ENCODE data around the gene CSTF2.

DNA sequence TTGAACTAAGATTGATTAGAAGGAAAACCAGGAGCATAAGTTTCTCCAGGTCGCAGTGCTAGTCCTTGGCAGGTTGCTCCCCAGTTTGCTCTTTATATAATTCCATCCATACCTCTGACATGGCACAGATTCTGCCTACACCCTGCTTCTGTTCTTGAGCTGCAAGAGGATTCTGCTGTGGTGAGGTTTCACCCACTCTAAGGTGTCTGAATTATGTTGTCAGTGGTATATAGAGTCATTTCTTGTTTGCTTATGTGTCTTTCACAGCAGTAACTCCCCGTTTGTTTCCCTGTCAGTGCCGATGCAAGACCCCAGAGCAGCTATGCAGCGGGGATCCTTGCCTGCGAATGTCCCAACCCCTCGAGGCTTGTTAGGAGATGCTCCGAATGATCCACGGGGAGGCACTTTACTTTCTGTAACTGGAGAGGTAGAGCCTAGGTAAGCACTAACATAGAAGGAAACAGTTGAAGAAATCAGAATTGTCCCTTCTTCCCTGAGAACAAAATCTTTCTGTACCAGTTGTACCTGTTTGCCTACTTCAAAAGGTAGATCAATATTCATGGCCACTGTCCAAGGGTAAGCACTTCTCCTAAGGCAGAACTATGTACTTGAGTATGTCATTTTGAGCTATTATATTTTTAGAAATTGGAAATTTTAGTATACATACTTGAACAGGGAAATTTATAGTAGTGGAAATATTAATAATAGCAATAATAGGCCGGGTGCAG lies 11.2 kb downstream of the CSTF2 start:
- TF ChIP-seq, protein P1, sequence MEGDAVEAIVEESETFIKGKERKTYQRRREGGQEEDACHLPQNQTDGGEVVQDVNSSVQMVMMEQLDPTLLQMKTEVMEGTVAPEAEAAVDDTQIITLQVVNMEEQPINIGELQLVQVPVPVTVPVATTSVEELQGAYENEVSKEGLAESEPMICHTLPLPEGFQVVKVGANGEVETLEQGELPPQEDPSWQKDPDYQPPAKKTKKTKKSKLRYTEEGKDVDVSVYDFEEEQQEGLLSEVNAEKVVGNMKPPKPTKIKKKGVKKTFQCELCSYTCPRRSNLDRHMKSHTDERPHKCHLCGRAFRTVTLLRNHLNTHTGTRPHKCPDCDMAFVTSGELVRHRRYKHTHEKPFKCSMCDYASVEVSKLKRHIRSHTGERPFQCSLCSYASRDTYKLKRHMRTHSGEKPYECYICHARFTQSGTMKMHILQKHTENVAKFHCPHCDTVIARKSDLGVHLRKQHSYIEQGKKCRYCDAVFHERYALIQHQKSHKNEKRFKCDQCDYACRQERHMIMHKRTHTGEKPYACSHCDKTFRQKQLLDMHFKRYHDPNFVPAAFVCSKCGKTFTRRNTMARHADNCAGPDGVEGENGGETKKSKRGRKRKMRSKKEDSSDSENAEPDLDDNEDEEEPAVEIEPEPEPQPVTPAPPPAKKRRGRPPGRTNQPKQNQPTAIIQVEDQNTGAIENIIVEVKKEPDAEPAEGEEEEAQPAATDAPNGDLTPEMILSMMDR (conservative IDR thresholded peaks at IDR 0.05 in 1 of 2, IDR thresholded peaks at IDR 0.05 in 1 of 2; ENCODE audit: extremely low read depth in 1 of 2, insufficient read depth in 1 of 2, low read depth in 1 of 2, low read length in 2 of 2): no peak
- no peak for TF ChIP-seq EZH2 (IDR thresholded peaks at IDR 0.05; ENCODE audit: borderline replicate concordance, low read length)

Measured in mammary epithelial cell (primary cell).